DOHH2 (cell line): Measurements from ENCODE around the gene SAMD4B.
"Not testable (repeated sequence)": the region's sequence is repeated elsewhere in the genome, so short reads cannot be mapped to it uniquely, and the experiment has no call there.

Experiments
- EZH2phosphoT487 ChIP-seq: fragments of 200-600 bp; sonication (generic); IDR thresholded peaks from 2 replicates; pipeline ENCODE4 v1.6.1; 2017; ENCODE audit warnings: borderline replicate concordance, mild to moderate bottlenecking, antibody characterized with exemption, low read length, moderate library complexity, mixed read lengths
- TF ChIP-seq, protein P1 (sequence below): fragments of 200-600 bp; sonication (generic); IDR thresholded peaks from one replicate; pipeline ENCODE4 v1.5.1; 2014; ENCODE audit warnings: antibody characterized with exemption, mild to moderate bottlenecking, low read depth, low read length; ENCODE audit not compliant: poor library complexity, severe bottlenecking

- TF ChIP-seq, protein P1, sequence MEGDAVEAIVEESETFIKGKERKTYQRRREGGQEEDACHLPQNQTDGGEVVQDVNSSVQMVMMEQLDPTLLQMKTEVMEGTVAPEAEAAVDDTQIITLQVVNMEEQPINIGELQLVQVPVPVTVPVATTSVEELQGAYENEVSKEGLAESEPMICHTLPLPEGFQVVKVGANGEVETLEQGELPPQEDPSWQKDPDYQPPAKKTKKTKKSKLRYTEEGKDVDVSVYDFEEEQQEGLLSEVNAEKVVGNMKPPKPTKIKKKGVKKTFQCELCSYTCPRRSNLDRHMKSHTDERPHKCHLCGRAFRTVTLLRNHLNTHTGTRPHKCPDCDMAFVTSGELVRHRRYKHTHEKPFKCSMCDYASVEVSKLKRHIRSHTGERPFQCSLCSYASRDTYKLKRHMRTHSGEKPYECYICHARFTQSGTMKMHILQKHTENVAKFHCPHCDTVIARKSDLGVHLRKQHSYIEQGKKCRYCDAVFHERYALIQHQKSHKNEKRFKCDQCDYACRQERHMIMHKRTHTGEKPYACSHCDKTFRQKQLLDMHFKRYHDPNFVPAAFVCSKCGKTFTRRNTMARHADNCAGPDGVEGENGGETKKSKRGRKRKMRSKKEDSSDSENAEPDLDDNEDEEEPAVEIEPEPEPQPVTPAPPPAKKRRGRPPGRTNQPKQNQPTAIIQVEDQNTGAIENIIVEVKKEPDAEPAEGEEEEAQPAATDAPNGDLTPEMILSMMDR, result not testable (repeated sequence)
- TF ChIP-seq EZH2phosphoT487, result not testable (repeated sequence)
These were observed 9.5 kb upstream of the SAMD4B start for GRCh38 chr19:39332738-39333137.
